GM12878 (cell line): ENCODE measurements around the gene SLC34A1. TPM values are rescaled to one million over a fixed set of nuclear protein-coding genes. Genes with fewer than 3 reads are reported as not detected.

Experiments
- ATAC-seq: fragments of 200-7000 bp; cut with Tn5 transposase; 3 replicates; pipeline ENCODE4 v1.9.1; 2020; ENCODE audit warnings: mild to moderate bottlenecking, moderate library complexity
- BruUV-seq: library from RNA; stranded (reverse); fragments of 400-500 nt; replicated peaks from 2 replicates; lab custom pipeline; 2021; lab: Mats Ljungman, UMichigan
- CTCF ChIA-PET: fragments of 300-600 bp; sonication (Branson Sonifier 250); formaldehyde crosslinking; extraction: SDS; loops from one replicate; lab custom pipeline; 2021; ENCODE audit warnings: inconsistent platforms; lab: Yijun Ruan, JAX
- POLR2A ChIA-PET: fragments of 350-600 bp; formaldehyde crosslinking; extraction: SDS; loops from one replicate; lab custom pipeline; 2021; ENCODE audit warnings: inconsistent platforms; lab: Charles Lee
- RAD21 ChIA-PET: fragments of 300-600 bp; sonication (Branson Sonifier 250); formaldehyde crosslinking; loops from one replicate; lab custom pipeline; 2023; ENCODE audit warnings: antibody characterized with exemption; ENCODE audit not compliant: unreplicated experiment; lab: Charles Lee
- SMC1A ChIA-PET: fragments of 300-600 bp; sonication (Branson Sonifier 250); formaldehyde crosslinking; loops from one replicate; lab custom pipeline; 2023; ENCODE audit not compliant: unreplicated experiment, uncharacterized antibody; lab: Charles Lee
- DNase-seq: peaks from one replicate; pipeline ENCODE4 v3.0.0-alpha.2; 2011; ENCODE audit warnings: low read depth, low spot score
- FAIRE-seq: peaks from 3 replicates; lab custom pipeline; 2011; peaks lifted over from hg19 to GRCh38; lab: Jason Lieb, UNC
- H2AFZ ChIP-seq: 2 replicates; pipeline ENCODE4 v1.6.0; 2011; ENCODE audit warnings: low read depth, low read length, control low read depth; ENCODE audit not compliant: control insufficient read depth
- H3K27ac ChIP-seq: 2 replicates; pipeline ENCODE4 v1.5.1; 2011; ENCODE audit warnings: control low read depth; ENCODE audit not compliant: control insufficient read depth, insufficient read depth
- H3K27me3 ChIP-seq, 2 experiments: replicated peaks in 1 of 2; 2 replicates each; pipeline versions ENCODE4 v1.6.0 to v1.6.1; 2011; ENCODE audit warnings: low read length in 1 of 2; ENCODE audit not compliant: control insufficient read depth in 2 of 2, insufficient read depth in 2 of 2
- H3K36me3 ChIP-seq, 2 experiments: 2 replicates each; pipeline ENCODE4 v1.5.1; 2011; ENCODE audit warnings: low read length in 1 of 2; ENCODE audit not compliant: control insufficient read depth in 2 of 2, insufficient read depth in 2 of 2
- H3K4me1 ChIP-seq: 2 replicates; pipeline ENCODE4 v1.6.1; 2011; ENCODE audit warnings: mild to moderate bottlenecking, low read length, moderate library complexity, mixed read lengths; ENCODE audit not compliant: control insufficient read depth, insufficient read depth
- H3K4me2 ChIP-seq: 2 replicates; pipeline ENCODE4 v1.6.0; 2011; ENCODE audit warnings: control low read depth; ENCODE audit not compliant: control insufficient read depth, insufficient read depth
- H3K4me3 ChIP-seq: fragments of 200-600 bp; sonication (generic); 2 replicates; pipeline ENCODE4 v1.5.1; 2016
- H3K79me2 ChIP-seq: 2 replicates; pipeline ENCODE4 v1.6.0; 2011; ENCODE audit warnings: low read length; ENCODE audit not compliant: control insufficient read depth, insufficient read depth
- H3K9ac ChIP-seq: 2 replicates; pipeline ENCODE4 v1.8.0; 2011; ENCODE audit warnings: low read length, control low read depth, mixed read lengths; ENCODE audit not compliant: control insufficient read depth, insufficient read depth
- H3K9me3 ChIP-seq: replicated peaks from 3 replicates; pipeline ENCODE4 v1.5.1; 2011; ENCODE audit warnings: mild to moderate bottlenecking, low read length; ENCODE audit not compliant: control insufficient read depth, insufficient read depth
- H4K20me1 ChIP-seq: 2 replicates; pipeline ENCODE4 v1.6.0; 2011; ENCODE audit not compliant: control insufficient read depth, insufficient read depth
- FOXK2 ChIP-seq: fragments of 450-650 bp; IDR thresholded peaks from 2 replicates; pipeline ENCODE4 v1.6.1; 2017; ENCODE audit warnings: mild to moderate bottlenecking, moderate library complexity
- IKZF1 ChIP-seq: fragments of 450-650 bp; conservative IDR thresholded peaks from 2 replicates; pipeline ENCODE4 v1.6.1; 2017; ENCODE audit warnings: antibody characterized with exemption, mild to moderate bottlenecking
- KDM1A ChIP-seq: fragments of 200-600 bp; sonication (generic); IDR thresholded peaks from 2 replicates; pipeline ENCODE4 v1.6.1; 2016; ENCODE audit warnings: borderline replicate concordance
- NR2F1 ChIP-seq: fragments of 450-650 bp; conservative IDR thresholded peaks from 2 replicates; pipeline ENCODE4 v1.6.1; 2017; ENCODE audit warnings: mild to moderate bottlenecking
- POLR2AphosphoS5 ChIP-seq: IDR thresholded peaks from 2 replicates; pipeline ENCODE4 v1.6.1; 2011; ENCODE audit warnings: mild to moderate bottlenecking, low read length, inconsistent platforms
- RAD51 ChIP-seq: fragments of 450-650 bp; IDR thresholded peaks from 2 replicates; pipeline ENCODE4 v1.6.1; 2016; ENCODE audit warnings: moderate library complexity, mild to moderate bottlenecking, inconsistent platforms
- TAF1 ChIP-seq: IDR thresholded peaks from 2 replicates; pipeline ENCODE4 v1.6.1; 2011; ENCODE audit warnings: mild to moderate bottlenecking, low read depth, low read length, borderline replicate concordance
- TCF12 ChIP-seq: IDR thresholded peaks from 2 replicates; pipeline ENCODE4 v1.6.1; 2011; ENCODE audit warnings: low read depth, mild to moderate bottlenecking, low read length
- WGBS: methylation state at CpG from one replicate; pipeline ENCODE4 v1.1.6; 2016; ENCODE audit warnings: low lambda C conversion rate; ENCODE audit not compliant: insufficient replicate concordance, insufficient coverage; ENCODE audit errors: missing lambda C conversion rate; 5-methylcytosine and 5-hydroxymethylcytosine counted together
- in situ Hi-C: fragments of 300-500 bp; cut with MboI; formaldehyde crosslinking; loops from 9 replicates; pipeline ENCODE4 v1.14.3; 2018; ENCODE audit warnings: mixed read lengths
- intact Hi-C: fragments of 100-400 bp; cut with micrococcal nuclease; formaldehyde crosslinking; loops from one replicate; pipeline ENCODE4 v1.14.2; 2022; ENCODE audit not compliant: unreplicated experiment
- polyA plus RNA-seq, 11 experiments: library from polyadenylated mRNA; depleted of rRNA in 4 of 11; unstranded in 6 of 11; stranded (reverse) in 5 of 11; fragments of >200 nt; fragmentation: Nextera tagmentation in 4 of 11; fragmentation: Illumina TruSeq in 1 of 11; extraction: Ambion mirVana in 4 of 11; extraction: Trizol in 1 of 11; gene quantifications; 1 replicate in 1 of 11; 2 replicates in 10 of 11; pipeline versions ENCODE4 v1.2.1 to v1.2.3, GENCODE V29; 2011 to 2016; ENCODE audit warnings: inconsistent platforms in 2 of 11, missing spikeins in 2 of 11, low read depth in 1 of 11
- total RNA-seq, 4 experiments: library from RNA; depleted of rRNA in 3 of 4; stranded (reverse); fragments of >200 nt in 3 of 4; fragmentation: Illumina TruSeq in 1 of 4; extraction: Trizol in 1 of 4; gene quantifications; 2 replicates each; pipeline versions ENCODE4 v1.2.1 to v1.2.3, GENCODE V29; 2013 to 2021
- TF ChIP-seq, protein P1 (sequence below): fragments of 450-650 bp; IDR thresholded peaks from 2 replicates; pipeline ENCODE4 v1.6.1; 2016; ENCODE audit warnings: mild to moderate bottlenecking, moderate library complexity, borderline replicate concordance

The SLC34A1 gene
- total and polyA plus RNA-seq, 10 of the 15 experiments (the other 5 are each of a cell fraction or from before 2014, with no cell fraction given): 0.03 to 0.14 (median 0.09) TPM; not detected in 2

DNA sequence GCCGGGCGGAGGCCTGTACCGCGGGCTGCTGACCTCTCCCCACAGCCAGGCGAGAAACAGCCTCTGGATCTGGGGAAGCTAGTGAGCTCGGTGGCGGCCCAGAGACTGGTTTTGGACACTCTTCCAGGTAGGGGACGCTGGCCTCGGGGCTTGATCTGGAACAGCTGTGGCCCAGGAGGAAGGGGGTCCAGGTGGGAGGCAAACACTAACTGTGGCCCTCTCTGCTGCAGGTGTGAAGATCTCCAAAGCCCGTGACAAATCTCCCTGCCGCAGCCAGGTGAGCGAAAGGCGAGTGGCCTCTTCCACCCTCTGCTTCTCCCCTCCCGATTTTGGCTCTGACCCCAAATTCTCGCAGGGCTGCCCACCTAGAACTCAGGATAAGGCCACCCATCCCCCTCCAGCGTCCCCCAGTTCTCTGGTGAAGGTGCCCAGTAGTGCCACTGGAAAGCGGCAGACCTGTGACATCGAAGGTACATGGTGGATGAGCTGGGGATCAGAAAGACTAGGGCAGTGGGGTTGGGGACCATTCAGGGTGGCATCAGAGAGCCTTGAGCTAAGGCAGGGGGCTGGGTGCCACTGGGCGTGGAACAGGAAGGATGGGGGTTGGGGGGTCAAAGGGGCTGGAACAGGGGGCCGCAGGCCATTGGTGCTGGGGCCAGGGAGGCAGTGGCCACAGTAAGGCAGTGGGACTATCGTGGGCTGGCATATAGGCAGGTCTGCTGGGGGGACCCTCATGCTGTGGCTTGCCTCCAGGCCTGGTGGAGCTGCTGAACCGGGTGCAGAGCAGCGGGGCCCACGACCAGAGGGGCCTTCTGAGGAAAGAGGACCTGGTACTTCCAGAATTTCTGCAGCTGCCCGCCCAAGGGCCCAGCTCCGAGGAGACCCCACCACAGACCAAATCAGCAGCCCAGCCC lies 12.9 kb upstream of the SLC34A1 start:
- H3K27ac ChIP-seq: no peak overlapping the region
- TF ChIP-seq FOXK2: no peak
- TF ChIP-seq IKZF1: no peak
- TF ChIP-seq RAD51: no peak
- no peak for TF ChIP-seq POLR2AphosphoS5
- TF ChIP-seq KDM1A: no peak
- no peak for TF ChIP-seq NR2F1
- TF ChIP-seq, protein P1, sequence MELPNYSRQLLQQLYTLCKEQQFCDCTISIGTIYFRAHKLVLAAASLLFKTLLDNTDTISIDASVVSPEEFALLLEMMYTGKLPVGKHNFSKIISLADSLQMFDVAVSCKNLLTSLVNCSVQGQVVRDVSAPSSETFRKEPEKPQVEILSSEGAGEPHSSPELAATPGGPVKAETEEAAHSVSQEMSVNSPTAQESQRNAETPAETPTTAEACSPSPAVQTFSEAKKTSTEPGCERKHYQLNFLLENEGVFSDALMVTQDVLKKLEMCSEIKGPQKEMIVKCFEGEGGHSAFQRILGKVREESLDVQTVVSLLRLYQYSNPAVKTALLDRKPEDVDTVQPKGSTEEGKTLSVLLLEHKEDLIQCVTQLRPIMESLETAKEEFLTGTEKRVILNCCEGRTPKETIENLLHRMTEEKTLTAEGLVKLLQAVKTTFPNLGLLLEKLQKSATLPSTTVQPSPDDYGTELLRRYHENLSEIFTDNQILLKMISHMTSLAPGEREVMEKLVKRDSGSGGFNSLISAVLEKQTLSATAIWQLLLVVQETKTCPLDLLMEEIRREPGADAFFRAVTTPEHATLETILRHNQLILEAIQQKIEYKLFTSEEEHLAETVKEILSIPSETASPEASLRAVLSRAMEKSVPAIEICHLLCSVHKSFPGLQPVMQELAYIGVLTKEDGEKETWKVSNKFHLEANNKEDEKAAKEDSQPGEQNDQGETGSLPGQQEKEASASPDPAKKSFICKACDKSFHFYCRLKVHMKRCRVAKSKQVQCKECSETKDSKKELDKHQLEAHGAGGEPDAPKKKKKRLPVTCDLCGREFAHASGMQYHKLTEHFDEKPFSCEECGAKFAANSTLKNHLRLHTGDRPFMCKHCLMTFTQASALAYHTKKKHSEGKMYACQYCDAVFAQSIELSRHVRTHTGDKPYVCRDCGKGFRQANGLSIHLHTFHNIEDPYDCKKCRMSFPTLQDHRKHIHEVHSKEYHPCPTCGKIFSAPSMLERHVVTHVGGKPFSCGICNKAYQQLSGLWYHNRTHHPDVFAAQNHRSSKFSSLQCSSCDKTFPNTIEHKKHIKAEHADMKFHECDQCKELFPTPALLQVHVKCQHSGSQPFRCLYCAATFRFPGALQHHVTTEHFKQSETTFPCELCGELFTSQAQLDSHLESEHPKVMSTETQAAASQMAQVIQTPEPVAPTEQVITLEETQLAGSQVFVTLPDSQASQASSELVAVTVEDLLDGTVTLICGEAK: no peak
- TF ChIP-seq TCF12: no peak
- TF ChIP-seq TAF1: no peak
- TF ChIP-seq, all 136 proteins: peak for 0
- Histone ChIP-seq H2AFZ (no peak overlapping the region), H3K9ac (no peak overlapping the region), H3K79me2 (no peaks in the 10 kb centered on the region), H4K20me1 (no peaks in the 10 kb centered on the region), H3K4me1 (peaks cover 24% of the 10 kb centered on the region), H3K36me3 (peaks cover 14 to 17% of the 10 kb centered on the region in 2 experiments), H3K4me3 (no peak overlapping the region), H3K9me3 (no peaks in the 10 kb centered on the region), H3K27me3 (no peaks in the 10 kb centered on the region), H3K4me2 (0 out of 2 replicates have a peak overlapping the region, but pooled peaks have one; percentile 38)
- ChIA-PET SMC1A (interaction anchor here (0.7 to 2.6 kb wide), 9 partner anchors 11 to 83 kb away, joined by 3 to 25 read pairs (median 3); partner anchors contain the start of genes LMAN2, RGS14 and SLC34A1), POLR2A (interaction anchor here (0.5 to 2.8 kb wide), 9 partner anchors 12 to 844 kb away, joined by 3 to 11 read pairs (median 4); partner anchors contain the start of gene RGS14), CTCF (interaction anchor here (0.7 to 6.0 kb wide), 18 partner anchors 8 to 258 kb away, joined by 3 to 88 read pairs (median 6); partner anchors contain the start of genes LMAN2, MXD3, RGS14 and SLC34A1), RAD21 (interaction anchor here (0.6 to 3.0 kb wide), 11 partner anchors 10 to 85 kb away, joined by 3 to 46 read pairs (median 4); no protein-coding TSS in a partner anchor)
- no peak for DNase-seq
- in situ Hi-C loops: no loop called here
- no peak for FAIRE-seq
- 76% methylated on average over 25 of the region's 26 CpGs for WGBS
- no TSS peak for BruUV-seq
- intact Hi-C loops: no loop called here
- no peak for ATAC-seq
